Kidney tubule cell (primary cell): ENCODE data around the gene RABGAP1L.

ENCODE experiments used
- DNase-seq: peaks from one replicate; pipeline ENCODE4 v3.0.0-alpha.2; 2018; ENCODE audit warnings: low spot score

RABGAP1L gene

GRCh38 chr1:174764191-174764590 is 604.9 kb downstream of the RABGAP1L start:
- no peak for DNase-seq

DNA sequence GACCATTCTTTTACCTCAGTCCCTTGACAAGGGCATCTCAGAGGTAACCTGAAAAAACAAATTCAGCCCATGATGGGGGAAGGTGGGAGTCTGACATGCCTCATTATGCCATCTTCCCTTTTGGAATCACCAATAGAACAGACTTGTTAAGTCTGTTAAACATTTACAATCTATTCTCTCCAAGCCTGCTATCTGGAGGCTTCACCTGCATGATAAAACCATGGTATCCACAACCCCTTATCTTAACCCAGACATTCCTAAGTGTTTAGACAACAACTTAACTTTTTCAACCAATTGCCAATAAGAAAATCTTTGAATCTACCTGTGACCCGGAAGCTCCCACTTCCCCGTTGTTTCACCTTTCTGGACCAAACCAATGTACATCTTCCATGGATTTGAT is 607.4 kb downstream of the RABGAP1L start:
- peak; percentile 23 for DNase-seq

DNA sequence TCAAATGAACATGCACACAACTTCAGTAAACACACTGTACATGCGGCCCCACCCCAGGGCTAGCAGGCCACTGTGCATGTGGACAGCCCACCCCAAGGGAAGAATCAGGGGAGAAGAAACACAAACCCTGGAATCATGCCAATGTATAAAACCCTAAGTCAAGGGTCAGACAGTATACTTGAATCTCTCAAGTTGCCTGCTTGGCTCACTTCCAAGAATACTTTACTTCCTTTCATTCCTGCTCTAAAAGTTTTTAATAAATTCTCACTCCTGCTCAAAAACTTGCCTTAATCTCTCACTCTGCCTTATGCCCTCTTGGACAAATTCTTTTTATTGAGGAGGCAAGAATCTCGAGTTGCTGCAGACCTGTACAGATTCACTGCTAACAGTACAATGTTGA is 609.2 kb downstream of the RABGAP1L start:
- DNase-seq, result no peak

GRCh38 chr1:174768949-174769348 is 609.6 kb downstream of the RABGAP1L start:
- DNase-seq, result no peak

DNA sequence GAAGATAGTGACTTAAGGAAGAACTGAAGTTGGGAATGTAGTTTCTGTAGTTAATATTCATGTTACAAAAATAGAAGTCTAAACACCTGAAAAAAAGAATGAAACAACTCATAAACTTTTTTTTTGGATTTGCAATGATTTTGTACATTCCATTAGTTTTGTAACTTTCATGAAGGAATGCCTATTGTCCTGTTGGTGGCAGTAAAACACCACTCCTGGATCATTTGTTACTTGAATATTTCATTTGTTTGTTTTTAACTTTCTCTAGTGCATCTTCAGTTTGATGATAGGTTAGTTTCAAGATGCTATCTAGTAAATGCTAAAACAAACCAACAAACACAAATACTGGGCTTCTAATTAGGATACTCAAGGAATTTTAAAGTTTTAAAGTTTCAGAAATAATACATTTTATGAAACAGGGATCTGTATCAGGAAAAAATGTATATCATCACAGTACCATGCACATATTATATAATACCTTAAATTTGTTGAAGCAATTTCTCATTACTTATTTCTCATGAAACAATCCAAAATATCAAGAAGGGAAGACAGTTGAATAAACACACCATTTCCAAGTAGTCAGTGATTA is 610.7 kb downstream of the RABGAP1L start:
- peak; percentile 58 for DNase-seq

GRCh38 chr1:174775621-174776020 is 616.3 kb downstream of the RABGAP1L start:
- DNase-seq, result no peak

DNA sequence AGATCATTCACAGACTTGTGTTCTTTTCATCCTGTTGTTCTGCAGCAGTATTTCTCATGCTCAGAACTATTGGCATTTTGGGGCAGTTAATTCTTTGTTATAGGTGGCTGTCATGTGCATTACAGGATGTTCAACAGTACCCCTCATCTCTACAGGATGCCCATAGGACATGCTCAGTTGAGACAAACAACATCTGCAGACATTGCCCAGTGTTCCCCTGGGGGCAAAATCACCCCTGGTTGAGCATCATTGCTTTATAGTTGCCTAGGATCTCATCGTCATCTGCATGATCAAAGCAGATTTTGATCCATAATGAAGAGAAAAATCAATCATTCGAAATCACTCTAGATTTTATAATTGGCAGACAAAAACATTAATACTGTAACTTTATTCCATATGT is 617.9 kb downstream of the RABGAP1L start:
- DNase-seq, result no peak

DNA sequence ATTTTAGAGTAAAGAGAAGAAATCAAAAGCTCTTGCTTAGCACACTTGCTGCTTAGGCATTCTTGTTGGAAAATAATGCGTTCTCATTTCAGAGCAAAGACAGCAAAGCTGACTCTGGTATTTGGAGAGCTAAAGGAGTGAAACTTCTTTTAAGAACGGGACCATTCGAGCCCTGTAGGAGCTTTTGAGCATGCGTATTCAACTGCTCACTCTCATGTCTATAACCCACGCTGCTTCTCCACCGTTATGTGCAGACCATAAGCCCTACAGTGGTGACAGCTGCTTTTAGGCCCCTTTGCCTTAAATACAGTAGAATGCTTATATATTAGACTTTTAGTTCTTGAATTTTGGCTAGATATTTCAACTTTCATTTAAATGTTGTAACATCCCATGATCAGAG is 626.2 kb downstream of the RABGAP1L start:
- DNase-seq, result no peak

DNA sequence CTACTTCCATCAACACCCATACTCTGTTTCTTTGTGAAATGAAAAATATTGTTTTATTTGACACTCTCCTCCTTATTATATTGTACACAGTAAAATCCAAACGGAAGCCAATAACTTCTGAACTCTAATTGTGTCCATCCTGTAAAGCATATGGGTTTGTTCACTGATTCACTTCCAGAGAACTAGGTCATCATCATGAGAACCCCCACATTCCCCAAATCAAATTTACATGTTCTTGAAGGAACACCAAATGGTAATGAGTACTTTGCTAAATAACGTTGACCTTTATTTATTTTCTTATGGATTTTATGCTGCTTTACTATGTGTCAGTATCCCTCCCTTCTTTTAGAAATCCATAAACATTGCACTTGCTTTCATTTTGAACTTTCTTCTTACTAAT is 627.0 kb downstream of the RABGAP1L start:
- no peak for DNase-seq

- no peak for DNase-seq
These were observed 627.4 kb downstream of the RABGAP1L start for GRCh38 chr1:174786760-174787159.

GRCh38 chr1:174788981-174789380 is 629.7 kb downstream of the RABGAP1L start:
- DNase-seq, result peak; percentile 90

- peak; percentile 94 for DNase-seq
These were observed 630.1 kb downstream of the RABGAP1L start for GRCh38 chr1:174789399-174789798.

- no peak for DNase-seq
These were observed 632.5 kb downstream of the RABGAP1L start for GRCh38 chr1:174791863-174792262.

- no peak for DNase-seq
These were observed 635.5 kb downstream of the RABGAP1L start for GRCh38 chr1:174794861-174795260.

- DNase-seq, result peak; percentile 89
These were observed 636.5 kb downstream of the RABGAP1L start for GRCh38 chr1:174795806-174796205.

DNA sequence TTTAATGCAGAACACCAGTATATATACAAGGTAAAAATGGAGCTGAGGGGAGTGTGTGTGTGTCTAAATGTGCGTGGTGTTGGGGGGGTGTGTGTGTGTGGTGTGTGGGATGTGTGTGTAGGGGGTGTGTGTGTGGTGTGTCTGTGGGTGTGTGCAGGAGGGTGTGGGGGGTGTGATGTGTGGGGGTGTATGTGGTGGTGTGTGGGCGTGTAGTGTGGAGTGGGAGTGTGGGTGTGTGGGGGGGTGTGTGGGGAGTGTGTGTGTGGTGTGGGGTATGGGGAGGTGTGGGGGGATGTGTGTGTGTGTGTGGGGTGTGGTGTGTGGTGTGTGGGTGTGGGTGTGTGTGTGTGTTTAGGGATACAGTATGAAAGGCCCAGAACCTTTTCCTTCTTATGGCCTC is 638.1 kb downstream of the RABGAP1L start:
- DNase-seq, result no peak

GRCh38 chr1:174799136-174799479 is 639.8 kb downstream of the RABGAP1L start:
- DNase-seq, result no peak

- no peak for DNase-seq
These were observed 641.0 kb downstream of the RABGAP1L start for GRCh38 chr1:174800216-174800851.

GRCh38 chr1:174800876-174801275 is 641.6 kb downstream of the RABGAP1L start:
- DNase-seq, result no peak

DNA sequence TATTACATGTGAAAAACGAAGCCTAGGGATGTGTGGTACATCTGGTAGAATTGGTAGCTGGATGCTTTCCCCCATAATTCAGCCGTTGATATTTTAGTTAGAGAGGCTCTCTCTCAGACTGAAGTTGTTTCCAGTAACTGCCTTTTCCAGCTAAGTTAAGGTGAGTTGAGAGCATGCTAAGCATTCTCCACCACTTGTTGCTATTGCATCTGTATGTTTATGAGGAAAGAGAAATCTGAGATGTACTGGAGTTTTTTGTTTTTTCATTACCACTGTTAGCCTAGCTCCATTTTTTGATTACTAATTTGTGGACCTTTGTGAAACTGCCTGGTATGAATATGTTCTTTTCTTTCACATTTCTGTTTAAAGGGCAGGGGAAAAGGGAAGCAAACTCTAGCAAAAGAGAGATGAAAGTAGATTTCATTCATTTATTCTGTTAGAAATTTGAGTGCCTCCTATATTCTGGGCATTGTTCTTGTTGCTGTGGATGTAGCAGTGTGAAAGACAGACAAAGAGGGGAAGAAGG is 650.5 kb downstream of the RABGAP1L start:
- DNase-seq, result no peak

- no peak for DNase-seq
These were observed 652.7 kb downstream of the RABGAP1L start for GRCh38 chr1:174812016-174812415.

DNA sequence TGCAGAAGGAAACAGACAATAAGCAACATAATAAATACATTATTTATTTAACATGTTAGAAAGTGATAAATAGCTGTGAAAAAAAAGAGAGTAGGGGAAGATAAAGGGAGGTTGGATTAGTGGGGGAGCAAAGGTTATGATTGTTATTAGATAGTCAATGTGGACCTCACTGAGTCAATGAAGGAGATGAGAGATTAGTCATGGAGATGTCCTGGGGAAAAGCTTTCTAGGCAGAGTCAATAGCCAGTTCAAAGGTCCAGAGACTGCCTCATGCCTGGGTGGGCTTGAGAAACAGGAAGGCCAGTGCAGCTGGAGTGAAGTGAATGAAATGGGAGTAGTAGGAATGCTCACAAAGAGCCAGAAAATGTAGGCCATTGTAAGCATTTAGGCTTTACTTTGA is 653.3 kb downstream of the RABGAP1L start:
- peak; percentile 39 for DNase-seq

GRCh38 chr1:174815036-174815435 is 655.7 kb downstream of the RABGAP1L start:
- peak; percentile 86 for DNase-seq

GRCh38 chr1:174815474-174815908 is 656.2 kb downstream of the RABGAP1L start:
- DNase-seq, result no peak
